HepG2 (cell line): ENCODE data around the gene TMBIM1. TPM values are rescaled to one million over a fixed set of nuclear protein-coding genes. Genes with fewer than 3 reads are reported as not detected.

ENCODE experiments used
- CENPX ChIP-seq: sonication (generic); formaldehyde crosslinking; IDR thresholded peaks from 2 replicates; pipeline ENCODE4 v1.9.0; 2021; ENCODE audit warnings: mild to moderate bottlenecking, missing genetic modification reagents, moderate library complexity
- DRAP1 ChIP-seq: IDR thresholded peaks from 2 replicates; pipeline ENCODE4 v1.6.1; 2016; ENCODE audit warnings: missing genetic modification reagents, missing compliant biosample characterization
- ELK4 ChIP-seq: sonication (generic); formaldehyde crosslinking; IDR thresholded peaks from 2 replicates; pipeline ENCODE4 v1.9.0; 2021; ENCODE audit warnings: missing genetic modification reagents, borderline replicate concordance
- GATAD2A ChIP-seq: IDR thresholded peaks from 2 replicates; pipeline ENCODE4 v1.6.1; 2016
- HMG20A ChIP-seq: IDR thresholded peaks from 2 replicates; pipeline ENCODE4 v1.6.1; 2016; ENCODE audit warnings: borderline replicate concordance
- HNF4G ChIP-seq, 2 experiments: sonication (generic) in 1 of 2; formaldehyde crosslinking in 1 of 2; IDR thresholded peaks; 2 replicates each; pipeline versions ENCODE4 v1.4.0 to v1.6.1; 2011 to 2020; ENCODE audit warnings: borderline replicate concordance in 2 of 2, low read depth in 2 of 2, mild to moderate bottlenecking in 2 of 2, low read length in 1 of 2, missing genetic modification reagents in 1 of 2, moderate library complexity in 1 of 2
- NR2F2 ChIP-seq: IDR thresholded peaks from 2 replicates; pipeline ENCODE4 v1.6.1; 2012; ENCODE audit warnings: low read depth, inconsistent platforms, borderline replicate concordance
- POGZ ChIP-seq: sonication (generic); formaldehyde crosslinking; IDR thresholded peaks from 2 replicates; pipeline ENCODE4 v1.4.0; 2020; ENCODE audit warnings: mild to moderate bottlenecking, missing genetic modification reagents
- RELA ChIP-seq: sonication (generic); formaldehyde crosslinking; IDR thresholded peaks from 2 replicates; pipeline ENCODE4 v1.4.0; 2020; ENCODE audit warnings: missing genetic modification reagents
- RERE ChIP-seq: IDR thresholded peaks from 2 replicates; pipeline ENCODE4 v1.6.1; 2016; ENCODE audit warnings: low read depth, missing genetic modification reagents, missing compliant biosample characterization
- SAP130 ChIP-seq: IDR thresholded peaks from 2 replicates; pipeline ENCODE4 v1.6.1; 2016; ENCODE audit warnings: low read depth
- STAT5B ChIP-seq: sonication (generic); formaldehyde crosslinking; IDR thresholded peaks from 2 replicates; pipeline ENCODE4 v1.4.0; 2020; ENCODE audit warnings: missing genetic modification reagents
- TSC22D2 ChIP-seq: sonication (generic); formaldehyde crosslinking; IDR thresholded peaks from 2 replicates; pipeline ENCODE4 v1.5.1; 2020; ENCODE audit warnings: missing genetic modification reagents, mild to moderate bottlenecking, borderline replicate concordance
- USF2 ChIP-seq, 2 experiments: sonication (generic) in 1 of 2; formaldehyde crosslinking in 1 of 2; IDR thresholded peaks; 2 replicates each; pipeline versions ENCODE4 v1.5.1 to v1.6.1; 2011 to 2020; ENCODE audit warnings: borderline replicate concordance in 1 of 2, low read depth in 1 of 2, low read length in 1 of 2, mild to moderate bottlenecking in 1 of 2, missing genetic modification reagents in 1 of 2, moderate library complexity in 1 of 2
- ZNF20 ChIP-seq: sonication (generic); formaldehyde crosslinking; IDR thresholded peaks from 2 replicates; pipeline ENCODE4 v1.4.0; 2020; ENCODE audit warnings: mild to moderate bottlenecking, moderate library complexity, missing genetic modification reagents
- ZNF335 ChIP-seq: sonication (generic); formaldehyde crosslinking; IDR thresholded peaks from 2 replicates; pipeline ENCODE4 v1.4.0; 2020; ENCODE audit warnings: missing genetic modification reagents
- ZNF367 ChIP-seq: sonication (generic); formaldehyde crosslinking; IDR thresholded peaks from 2 replicates; pipeline ENCODE4 v1.4.0; 2020; ENCODE audit warnings: missing genetic modification reagents, borderline replicate concordance
- ZNF510 ChIP-seq: sonication (generic); formaldehyde crosslinking; IDR thresholded peaks from 2 replicates; pipeline ENCODE4 v1.4.0; 2020; ENCODE audit warnings: low read depth, mild to moderate bottlenecking, missing genetic modification reagents
- ZNF543 ChIP-seq: sonication (generic); formaldehyde crosslinking; IDR thresholded peaks from 2 replicates; pipeline ENCODE4 v1.4.0; 2020; ENCODE audit warnings: mild to moderate bottlenecking, missing genetic modification reagents
- ZNF629 ChIP-seq: sonication (generic); formaldehyde crosslinking; conservative IDR thresholded peaks from 2 replicates; pipeline ENCODE4 v1.5.0; 2020; ENCODE audit warnings: missing genetic modification reagents
- ZNF652 ChIP-seq: IDR thresholded peaks from 2 replicates; pipeline ENCODE4 v1.6.1; 2016; ENCODE audit warnings: low read depth, borderline replicate concordance
- polyA plus RNA-seq, 8 experiments: library from polyadenylated mRNA; depleted of rRNA in 3 of 8; stranded (reverse) in 7 of 8; unstranded in 1 of 8; fragments of >200 nt; fragmentation: Illumina TruSeq in 4 of 8; extraction: Trizol in 4 of 8; gene quantifications; 2 replicates each; pipeline versions ENCODE4 v1.2.1 to v1.2.3, GENCODE V29; 2011 to 2016; ENCODE audit warnings: low read depth in 4 of 8, missing spikeins in 1 of 8, mixed read lengths in 1 of 8; ENCODE audit not compliant: insufficient read depth in 1 of 8
- total RNA-seq, 5 experiments: library from RNA; depleted of rRNA; stranded (reverse); fragments of >200 nt; fragmentation: Illumina TruSeq; extraction: Trizol; gene quantifications; 2 replicates each; pipeline ENCODE4 v1.2.3, GENCODE V29; 2016; ENCODE audit warnings: low read depth in 1 of 5

The TMBIM1 gene
- total and polyA plus RNA-seq, 2 of the 13 experiments (the other 11 are each of a cell fraction or from before 2014, with no cell fraction given) = 127 to 139 TPM

- TF ChIP-seq ZNF652 (CRISPR knock-in tag) (peak; percentile 57; the same call in 1 of the 2 replicates), ZNF335 (no peak), ELK4 (no peak), POGZ (CRISPR knock-in tag) (peak; percentile 32; the same call in 1 of the 2 replicates), TSC22D2 (CRISPR knock-in tag) (no peak), GATAD2A (peak; percentile 40; the same call in 1 of the 2 replicates), ZNF367 (CRISPR knock-in tag) (0 out of 2 replicates have a peak, but pooled peaks have one; percentile 27), SAP130 (CRISPR knock-in tag) (0 out of 2 replicates have a peak, but pooled peaks have one; percentile 16), HMG20A (CRISPR knock-in tag) (peak; percentile 15; the same call in 1 of the 2 replicates), ZNF629 (CRISPR knock-in tag) (peak; percentile 27; the same call in 1 of the 2 replicates), NR2F2 (peak; percentile 31; the same call in 1 of the 2 replicates), ZNF510 (CRISPR knock-in tag) (no peak), STAT5B (CRISPR knock-in tag) (no peak), DRAP1 (CRISPR knock-in tag) (no peak), HNF4G (IDR thresholded peaks at IDR 0.05; ENCODE audit: borderline replicate concordance, low read depth, low read length) (peak; percentile 63; the same call in 1 of the 2 replicates), HNF4G (CRISPR knock-in tag; IDR thresholded peaks at IDR 0.05; ENCODE audit: borderline replicate concordance, low read depth) (no peak), ZNF20 (CRISPR knock-in tag) (no peak), RELA (no peak), ZNF543 (CRISPR knock-in tag) (no peak), USF2 (IDR thresholded peaks at IDR 0.05; ENCODE audit: low read depth, low read length) (no peak), USF2 (CRISPR knock-in tag; IDR thresholded peaks at IDR 0.05; ENCODE audit: borderline replicate concordance) (no peak), RERE (no peak), CENPX (no peak)
Observed at GRCh38 chr2:218245214-218245613, 47.1 kb downstream of the TMBIM1 start (continued).
